Limb (tissue), 2 donors: Measurements from ENCODE around the gene ANO8.

Experiments used
- DNase-seq, 2 donors: peaks; one replicate each; pipeline ENCODE4 v3.0.0-alpha.2; 2016; ENCODE audit errors: extremely low spot score in 2 of 2

ANO8 gene

GRCh38 chr19:17347877-17348276 is 13.2 kb upstream of the ANO8 start:
- no peak for DNase-seq

GRCh38 chr19:17347361-17347760 is 12.7 kb upstream of the ANO8 start:
- DNase-seq, result no peak

- peak; percentile 59 to 86 for DNase-seq
Measured at GRCh38 chr19:17346109-17346671, 11.5 kb upstream of the ANO8 start.

- no peak for DNase-seq
Measured at GRCh38 chr19:17341845-17342244, 7.2 kb upstream of the ANO8 start.

GRCh38 chr19:17341386-17341785 is 6.7 kb upstream of the ANO8 start:
- DNase-seq, result no peak

GRCh38 chr19:17340871-17341357 is 6.3 kb upstream of the ANO8 start:
- no peak for DNase-seq

- no peak for DNase-seq
Measured at GRCh38 chr19:17340302-17340870, 5.7 kb upstream of the ANO8 start.

- DNase-seq, result no peak
Measured at GRCh38 chr19:17339088-17339741, 4.6 kb upstream of the ANO8 start.

- no peak for DNase-seq
Measured at GRCh38 chr19:17338433-17339078, 3.9 kb upstream of the ANO8 start.

GRCh38 chr19:17337675-17338432 is 3.2 kb upstream of the ANO8 start:
- DNase-seq, result no peak

GRCh38 chr19:17336872-17337674 is 2.4 kb upstream of the ANO8 start, which contains the start of gene GTPBP3:
Gene GTPBP3 (plus strand): TSS chr19:17337553. CDS start chr19:17337612, 59 bp downstream.
- DNase-seq, result peak; percentile 95 to 100

GRCh38 chr19:17335575-17335974 is 920 bp upstream of the ANO8 start:
- DNase-seq, result no peak

- DNase-seq, result no peak
Measured at GRCh38 chr19:17333611-17334413, 843 bp downstream of the ANO8 start.

GRCh38 chr19:17332677-17333581 is 1.7 kb downstream of the ANO8 start:
- DNase-seq, result no peak

- DNase-seq, result no peak
Measured at GRCh38 chr19:17332360-17332676, 2.3 kb downstream of the ANO8 start.

GRCh38 chr19:17331045-17331558 is 3.6 kb downstream of the ANO8 start:
- no peak for DNase-seq

- DNase-seq, result peak in 1 of 2 donors; percentile 26
Measured at GRCh38 chr19:17330262-17331044, 4.2 kb downstream of the ANO8 start.
